Astrocyte (in vitro differentiated cells and primary cell): ENCODE measurements around the gene GREB1L. TPM values are rescaled to one million over a fixed set of nuclear protein-coding genes. Genes with fewer than 3 reads are reported as not detected.

Experiments used
- total RNA-seq: library from RNA; stranded (reverse); gene quantifications from 2 replicates; pipeline ENCODE4 v1.2.1, GENCODE V29; 2021

Gene GREB1L
- total RNA-seq, 1 donor from 2014 or later: 16.2 TPM

Other genes starting within 250 kb of the GREB1L start
- gene ROCK1, start 130.4 kb upstream of the GREB1L start, total RNA-seq: 57.0 and 57.8 TPM in 2 replicates